Neural cell (in vitro differentiated cells): Measurements from ENCODE around the gene TTYH3.

Experiments
- EP300 ChIP-seq: fragments of 450-650 bp; conservative IDR thresholded peaks from 2 replicates; pipeline ENCODE4 v1.6.1; 2014; ENCODE audit warnings: antibody characterized with exemption, mild to moderate bottlenecking, moderate library complexity; ENCODE audit not compliant: poor library complexity, severe bottlenecking
- EZH2 ChIP-seq: fragments of 200-600, 300-800 bp; shearing (Covaris generic), sonication (generic); IDR thresholded peaks from 2 replicates; pipeline ENCODE4 v1.6.1; 2014; ENCODE audit warnings: antibody characterized with exemption, low read length, borderline replicate concordance, mild to moderate bottlenecking; ENCODE audit not compliant: insufficient read depth, poor library complexity, severe bottlenecking
- MXI1 ChIP-seq: fragments of 450-650 bp; conservative IDR thresholded peaks from 2 replicates; pipeline ENCODE4 v1.6.1; 2014; ENCODE audit warnings: antibody characterized with exemption, mild to moderate bottlenecking; ENCODE audit not compliant: poor library complexity, severe bottlenecking
- POLR2AphosphoS5 ChIP-seq: IDR thresholded peaks from 2 replicates; pipeline ENCODE4 v1.6.1; 2012
- TF ChIP-seq, protein P1 (sequence below): fragments of 450-650 bp; IDR thresholded peaks from 2 replicates; pipeline ENCODE4 v1.5.1; 2014; ENCODE audit warnings: antibody characterized with exemption, mild to moderate bottlenecking, moderate library complexity; ENCODE audit not compliant: poor library complexity, severe bottlenecking

DNA sequence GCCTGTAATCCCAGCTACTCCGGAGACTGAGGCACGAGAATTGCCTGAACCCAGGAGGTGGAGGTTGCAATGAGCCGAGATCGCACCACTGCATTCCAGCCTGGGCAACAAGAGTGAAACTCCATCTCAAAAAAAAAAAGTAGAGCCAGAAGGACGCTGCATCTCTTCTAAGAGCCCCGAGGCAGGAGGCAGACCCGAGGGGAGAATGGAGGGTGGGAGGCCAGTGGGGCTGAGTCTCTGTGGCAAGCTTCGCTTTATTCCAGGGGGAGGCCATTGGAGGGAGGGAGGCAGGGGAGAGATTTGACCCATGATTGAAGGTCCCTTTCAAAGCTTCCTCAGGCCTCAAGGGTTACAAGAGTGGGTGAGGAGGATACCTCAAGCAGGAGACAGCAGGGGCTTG, 18.7 kb downstream of the TTYH3 start:
- TF ChIP-seq, protein P1, sequence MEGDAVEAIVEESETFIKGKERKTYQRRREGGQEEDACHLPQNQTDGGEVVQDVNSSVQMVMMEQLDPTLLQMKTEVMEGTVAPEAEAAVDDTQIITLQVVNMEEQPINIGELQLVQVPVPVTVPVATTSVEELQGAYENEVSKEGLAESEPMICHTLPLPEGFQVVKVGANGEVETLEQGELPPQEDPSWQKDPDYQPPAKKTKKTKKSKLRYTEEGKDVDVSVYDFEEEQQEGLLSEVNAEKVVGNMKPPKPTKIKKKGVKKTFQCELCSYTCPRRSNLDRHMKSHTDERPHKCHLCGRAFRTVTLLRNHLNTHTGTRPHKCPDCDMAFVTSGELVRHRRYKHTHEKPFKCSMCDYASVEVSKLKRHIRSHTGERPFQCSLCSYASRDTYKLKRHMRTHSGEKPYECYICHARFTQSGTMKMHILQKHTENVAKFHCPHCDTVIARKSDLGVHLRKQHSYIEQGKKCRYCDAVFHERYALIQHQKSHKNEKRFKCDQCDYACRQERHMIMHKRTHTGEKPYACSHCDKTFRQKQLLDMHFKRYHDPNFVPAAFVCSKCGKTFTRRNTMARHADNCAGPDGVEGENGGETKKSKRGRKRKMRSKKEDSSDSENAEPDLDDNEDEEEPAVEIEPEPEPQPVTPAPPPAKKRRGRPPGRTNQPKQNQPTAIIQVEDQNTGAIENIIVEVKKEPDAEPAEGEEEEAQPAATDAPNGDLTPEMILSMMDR: no peak
- TF ChIP-seq POLR2AphosphoS5 (no peak), EZH2 (no peak), EP300 (no peak), MXI1 (no peak)
